Endothelial cell of umbilical vein (primary cell): ENCODE data around the gene SPTBN5. TPM values are rescaled to one million over a fixed set of nuclear protein-coding genes. Genes with fewer than 3 reads are reported as not detected.

ENCODE experiments used
- BruUV-seq: library from RNA; stranded (reverse); fragments of 400-500 nt; replicated peaks from 2 replicates; lab custom pipeline; 2021; lab: Mats Ljungman, UMichigan
- CTCF ChIA-PET: fragments of 300-600, 350-600 bp; sonication (Branson Sonifier 250); formaldehyde crosslinking; loops from one replicate; lab custom pipeline; 2021; ENCODE audit warnings: antibody characterized with exemption, inconsistent platforms; lab: Charles Lee
- POLR2A ChIA-PET: fragments of 300-600, 350-600 bp; sonication (Branson Sonifier 250); formaldehyde crosslinking; loops from one replicate; lab custom pipeline; 2021; ENCODE audit warnings: antibody characterized with exemption, inconsistent platforms; lab: Charles Lee
- DNase-seq: peaks from one replicate; pipeline ENCODE4 v3.0.0-alpha.2; 2011; ENCODE audit warnings: low read depth, low spot score
- FAIRE-seq: peaks from 2 replicates; lab custom pipeline; 2011; peaks lifted over from hg19 to GRCh38; lab: Jason Lieb, UNC
- H2AFZ ChIP-seq: 2 replicates; pipeline ENCODE4 v1.6.0; 2012; ENCODE audit warnings: low read depth, low read length, control low read depth, inconsistent platforms
- H3K27ac ChIP-seq: 2 replicates; pipeline ENCODE4 v1.5.1; 2011; ENCODE audit warnings: low read depth, mild to moderate bottlenecking, control low read depth, low read length, moderate library complexity; ENCODE audit not compliant: insufficient read depth
- H3K27me3 ChIP-seq, 2 experiments: 2 replicates each; pipeline versions ENCODE4 v1.6.0 to v1.6.1; 2011; ENCODE audit warnings: low read length in 2 of 2, mixed read lengths in 1 of 2; ENCODE audit not compliant: control insufficient read depth in 2 of 2, insufficient read depth in 2 of 2
- H3K36me3 ChIP-seq, 2 experiments: 2 replicates in 1 of 2; 3 replicates in 1 of 2; pipeline ENCODE4 v1.5.1; 2011; ENCODE audit warnings: low read length in 2 of 2, mild to moderate bottlenecking in 1 of 2, moderate library complexity in 1 of 2; ENCODE audit not compliant: control insufficient read depth in 2 of 2, insufficient read depth in 2 of 2; ENCODE audit errors: extremely low read depth in 1 of 2
- H3K4me1 ChIP-seq: 3 replicates; pipeline ENCODE4 v1.5.1; 2011; ENCODE audit warnings: mild to moderate bottlenecking, low read length; ENCODE audit not compliant: control insufficient read depth, insufficient read depth; ENCODE audit errors: extremely low read depth
- H3K4me2 ChIP-seq: 2 replicates; pipeline ENCODE4 v1.6.1; 2011; ENCODE audit warnings: low read length, control low read depth, mixed read lengths; ENCODE audit not compliant: insufficient read depth
- H3K4me3 ChIP-seq, 3 experiments: fragments of 200-600 bp in 1 of 3; sonication (generic), shearing (Covaris generic) in 1 of 3; replicated peaks in 1 of 3; 2 replicates each; pipeline ENCODE4 v1.5.1; 2011 to 2016; ENCODE audit warnings: control low read depth in 3 of 3, low read length in 3 of 3, mild to moderate bottlenecking in 2 of 3, inconsistent platforms in 1 of 3, low read depth in 1 of 3, moderate library complexity in 1 of 3; ENCODE audit not compliant: insufficient read depth in 1 of 3
- H3K79me2 ChIP-seq: 2 replicates; pipeline ENCODE4 v1.6.0; 2012; ENCODE audit warnings: low read length, inconsistent platforms; ENCODE audit not compliant: control insufficient read depth, insufficient read depth
- H3K9ac ChIP-seq: replicated peaks from 2 replicates; pipeline ENCODE3; 2011; ENCODE audit warnings: low read length, control low read depth; ENCODE audit not compliant: insufficient read depth; ENCODE audit errors: extremely low read depth
- H3K9me1 ChIP-seq: replicated peaks from 3 replicates; pipeline ENCODE4 v1.6.0; 2011; ENCODE audit warnings: mild to moderate bottlenecking, low read length; ENCODE audit not compliant: control insufficient read depth, insufficient read depth; ENCODE audit errors: extremely low read depth
- H3K9me3 ChIP-seq: replicated peaks from 2 replicates; pipeline ENCODE4 v1.5.1; 2012; ENCODE audit warnings: low read length, inconsistent platforms; ENCODE audit not compliant: control insufficient read depth, insufficient read depth
- H4K20me1 ChIP-seq: replicated peaks from 2 replicates; pipeline ENCODE3; 2011; ENCODE audit warnings: mild to moderate bottlenecking, low read length; ENCODE audit not compliant: control insufficient read depth, insufficient read depth; ENCODE audit errors: extremely low read depth
- EZH2 ChIP-seq: IDR thresholded peaks from 2 replicates; pipeline ENCODE4 v1.6.1; 2012; ENCODE audit warnings: borderline replicate concordance, low read depth, mild to moderate bottlenecking, moderate library complexity, low read length, inconsistent platforms; ENCODE audit not compliant: severe bottlenecking
- FOS ChIP-seq: IDR thresholded peaks from 2 replicates; pipeline ENCODE4 v1.6.1; 2011; ENCODE audit warnings: mild to moderate bottlenecking, low read length, moderate library complexity, borderline replicate concordance; ENCODE audit not compliant: insufficient read depth
- GATA2 ChIP-seq: IDR thresholded peaks from 2 replicates; pipeline ENCODE4 v1.7.0; 2011; ENCODE audit warnings: low read depth, mild to moderate bottlenecking, moderate library complexity, mixed read lengths, low read length; ENCODE audit not compliant: insufficient read length, insufficient read depth
- JUN ChIP-seq: IDR thresholded peaks from 2 replicates; pipeline ENCODE4 v1.6.1; 2011; ENCODE audit warnings: borderline replicate concordance, low read depth; ENCODE audit not compliant: insufficient read length, insufficient read depth
- MYC ChIP-seq: IDR thresholded peaks from one replicate; pipeline ENCODE4 v1.6.1; 2011; ENCODE audit warnings: mild to moderate bottlenecking, low read depth, low read length
- POLR2A ChIP-seq: IDR thresholded peaks from 2 replicates; pipeline ENCODE4 v1.6.1; 2012; ENCODE audit warnings: low read depth, mild to moderate bottlenecking, control low read depth, low read length
- POLR2AphosphoS5 ChIP-seq: IDR thresholded peaks from 2 replicates; pipeline ENCODE4 v1.6.1; 2012; ENCODE audit warnings: low read depth, mild to moderate bottlenecking, control low read depth, low read length, moderate library complexity; ENCODE audit not compliant: insufficient read depth
- dilution Hi-C: fragments of 300-500 bp; cut with MboI; formaldehyde crosslinking; loops from one replicate; pipeline ENCODE4 v1.15.0; 2019; ENCODE audit warnings: low sequenced_read_pairs; ENCODE audit not compliant: extremely low pct_ligation_motif_present
- intact Hi-C: fragments of 100-400 bp; cut with micrococcal nuclease; formaldehyde crosslinking; loops from one replicate; pipeline ENCODE4 v1.10.0; 2022
- polyA plus RNA-seq, 4 experiments: library from polyadenylated mRNA; depleted of rRNA in 3 of 4; stranded (reverse) in 3 of 4; unstranded in 1 of 4; fragments of >200 nt; gene quantifications; 2 replicates each; pipeline versions ENCODE4 v1.2.1 to v1.2.3, GENCODE V29; 2011 to 2012; ENCODE audit warnings: missing spikeins in 1 of 4
- total RNA-seq: library from RNA; stranded (reverse); gene quantifications from 2 replicates; pipeline ENCODE4 v1.2.3, GENCODE V29; 2021
- TF ChIP-seq, protein P1 (sequence below): IDR thresholded peaks from 2 replicates; pipeline ENCODE4 v1.6.1; 2011; ENCODE audit not compliant: insufficient read depth, insufficient read length
- TF ChIP-seq, protein P2 (sequence below), 2 donors: IDR thresholded peaks; 1 replicate in 1 of 2; 2 replicates in 1 of 2; pipeline ENCODE4 v1.5.1; 2011; ENCODE audit warnings: low read length in 2 of 2, mild to moderate bottlenecking in 2 of 2, moderate library complexity in 2 of 2, control low read depth in 1 of 2, inconsistent platforms in 1 of 2, low read depth in 1 of 2; ENCODE audit not compliant: insufficient read depth in 1 of 2; ENCODE audit errors: extremely low read depth in 1 of 2

The SPTBN5 gene
- total and polyA plus RNA-seq, 2 donors (not counting 3 experiments of a cell fraction or from before 2014, with no cell fraction given), result 12.0 to 19.0 TPM

DNA sequence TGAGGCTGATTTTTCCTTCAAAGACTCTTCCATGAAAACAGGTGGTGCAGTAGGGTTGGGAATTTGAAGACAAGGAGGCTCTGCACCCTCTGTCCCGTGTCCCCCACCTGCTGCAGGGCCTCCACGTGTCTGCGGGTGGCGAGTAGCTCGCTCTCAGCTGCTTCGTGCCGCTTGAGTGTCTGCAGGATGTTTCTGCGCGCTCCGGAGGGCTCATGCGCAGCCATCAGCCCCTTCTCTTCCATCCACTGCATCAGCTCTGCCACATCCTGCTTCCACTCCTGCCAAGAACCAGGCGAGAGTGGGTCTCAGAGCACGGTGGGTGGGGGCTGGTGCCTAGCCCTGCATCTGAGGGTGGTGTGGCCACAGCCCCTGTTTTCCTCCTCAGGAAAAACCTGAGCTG, 17.8 kb downstream of the SPTBN5 start:
- Histone ChIP-seq H3K27me3 (no peaks in the 10 kb centered on the region), H3K79me2 (no peaks in the 10 kb centered on the region), H3K4me3 (no peak overlapping the region), H3K4me2 (no peak overlapping the region), H3K27ac (no peak overlapping the region), H3K9me3 (no peaks in the 10 kb centered on the region), H3K36me3 (peaks cover 0 to 49% of the 10 kb centered on the region in 2 experiments), H4K20me1 (no peaks in the 10 kb centered on the region), H2AFZ (no peak overlapping the region), H3K9ac (no peak overlapping the region), H3K4me1 (no peaks in the 10 kb centered on the region), H3K9me1 (no peaks in the 10 kb centered on the region)
- ChIA-PET CTCF (interaction anchor here (1.3 to 1.4 kb wide), 2 partner anchors 12 to 18 kb away, joined by 3 read pairs; no protein-coding TSS in a partner anchor), POLR2A (no interaction called here)
- dilution Hi-C loops (no loop called here), intact Hi-C loops (no loop called here)
- no peak for TF ChIP-seq MYC
- TF ChIP-seq EZH2, result no peak
- TF ChIP-seq GATA2, result no peak
- TF ChIP-seq, protein P1, sequence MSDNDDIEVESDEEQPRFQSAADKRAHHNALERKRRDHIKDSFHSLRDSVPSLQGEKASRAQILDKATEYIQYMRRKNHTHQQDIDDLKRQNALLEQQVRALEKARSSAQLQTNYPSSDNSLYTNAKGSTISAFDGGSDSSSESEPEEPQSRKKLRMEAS, result no peak
- TF ChIP-seq FOS, result no peak
- TF ChIP-seq, protein P2, sequence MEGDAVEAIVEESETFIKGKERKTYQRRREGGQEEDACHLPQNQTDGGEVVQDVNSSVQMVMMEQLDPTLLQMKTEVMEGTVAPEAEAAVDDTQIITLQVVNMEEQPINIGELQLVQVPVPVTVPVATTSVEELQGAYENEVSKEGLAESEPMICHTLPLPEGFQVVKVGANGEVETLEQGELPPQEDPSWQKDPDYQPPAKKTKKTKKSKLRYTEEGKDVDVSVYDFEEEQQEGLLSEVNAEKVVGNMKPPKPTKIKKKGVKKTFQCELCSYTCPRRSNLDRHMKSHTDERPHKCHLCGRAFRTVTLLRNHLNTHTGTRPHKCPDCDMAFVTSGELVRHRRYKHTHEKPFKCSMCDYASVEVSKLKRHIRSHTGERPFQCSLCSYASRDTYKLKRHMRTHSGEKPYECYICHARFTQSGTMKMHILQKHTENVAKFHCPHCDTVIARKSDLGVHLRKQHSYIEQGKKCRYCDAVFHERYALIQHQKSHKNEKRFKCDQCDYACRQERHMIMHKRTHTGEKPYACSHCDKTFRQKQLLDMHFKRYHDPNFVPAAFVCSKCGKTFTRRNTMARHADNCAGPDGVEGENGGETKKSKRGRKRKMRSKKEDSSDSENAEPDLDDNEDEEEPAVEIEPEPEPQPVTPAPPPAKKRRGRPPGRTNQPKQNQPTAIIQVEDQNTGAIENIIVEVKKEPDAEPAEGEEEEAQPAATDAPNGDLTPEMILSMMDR (IDR thresholded peaks at IDR 0.05; ENCODE audit: extremely low read depth in 1 of 2, insufficient read depth in 1 of 2, low read depth in 1 of 2, low read length in 2 of 2), result no peak
- no peak for TF ChIP-seq JUN
- no peak for TF ChIP-seq POLR2AphosphoS5
- no peak for TF ChIP-seq POLR2A
- no peak for DNase-seq
- BruUV-seq, result no TSS peak
- no peak for FAIRE-seq
